NCI-H1105 treated with DMSO at 0.1 percent for 48 hours (cell line): Measurements from ENCODE around the gene RBM47.

Source experiments
- DNase-seq: peaks from one replicate; lab custom pipeline; 2025; lab: John Stamatoyannopoulos, UW

The RBM47 gene

DNA sequence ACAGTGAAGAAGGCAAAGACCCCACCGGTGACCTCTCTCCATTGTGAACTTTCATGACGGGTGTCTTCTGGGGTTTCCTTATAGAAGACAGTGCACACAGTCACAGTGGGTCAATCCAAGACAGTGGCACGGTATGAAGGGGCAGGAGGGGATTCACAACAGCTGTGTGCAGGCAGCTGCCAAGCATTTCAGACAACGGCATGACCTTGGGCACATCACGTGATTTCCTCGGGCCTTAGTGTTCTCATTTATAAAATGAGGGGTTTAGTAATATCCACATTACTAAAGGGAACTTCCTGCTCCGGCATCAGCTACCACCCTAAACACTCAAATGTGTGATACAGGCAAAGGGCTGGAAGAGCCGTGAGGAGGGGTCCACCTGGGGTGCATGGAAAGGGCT is 42.9 kb downstream of the RBM47 start:
- DNase-seq: no peak

DNA sequence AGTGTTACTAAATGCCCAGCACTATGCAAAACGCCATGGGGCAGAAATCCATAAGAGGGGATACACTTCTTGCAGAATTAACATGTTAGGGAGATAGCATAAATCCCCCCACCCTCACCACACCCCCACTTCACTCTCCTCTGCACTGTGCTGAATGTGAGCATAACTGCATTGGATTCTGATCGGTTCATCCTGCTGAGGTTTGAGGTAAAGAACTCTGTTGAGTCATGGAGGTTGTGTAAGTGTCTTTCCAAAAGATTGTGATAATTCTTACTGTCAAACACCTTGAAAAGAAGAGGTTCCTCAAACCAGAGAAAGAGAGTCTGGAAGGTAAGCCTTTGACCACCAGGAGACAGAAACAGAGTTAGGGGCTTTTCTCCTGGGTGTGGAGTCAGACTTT is 43.6 kb downstream of the RBM47 start:
- no peak for DNase-seq

DNA sequence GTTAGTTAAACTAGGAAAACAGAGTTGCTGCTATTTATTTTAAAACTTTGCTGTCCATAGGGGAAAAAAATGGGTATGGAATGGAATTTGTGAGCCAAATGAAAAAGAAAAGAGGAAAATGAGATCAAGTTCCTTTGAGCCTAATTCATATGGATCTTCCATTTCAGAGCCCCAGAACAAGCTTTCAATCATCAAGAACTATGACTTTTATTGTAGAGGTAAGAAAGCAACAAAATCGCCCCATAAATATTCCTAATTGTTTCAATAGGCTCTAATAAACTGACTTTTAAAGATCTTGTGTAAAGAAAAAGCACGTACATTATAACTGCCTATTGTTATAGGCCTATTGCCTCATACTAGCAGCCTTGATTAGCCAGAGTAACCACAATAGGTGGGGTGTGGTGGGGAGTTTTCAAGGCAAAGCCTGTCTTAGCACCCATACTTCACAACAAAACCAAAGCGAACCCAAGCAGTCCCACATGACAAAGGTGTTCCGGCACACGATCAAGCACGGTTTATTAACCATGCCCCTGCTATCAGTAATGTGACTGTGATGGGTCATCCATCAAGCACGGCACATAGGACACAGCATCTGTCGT is 44.4 kb downstream of the RBM47 start:
- no peak for DNase-seq

DNA sequence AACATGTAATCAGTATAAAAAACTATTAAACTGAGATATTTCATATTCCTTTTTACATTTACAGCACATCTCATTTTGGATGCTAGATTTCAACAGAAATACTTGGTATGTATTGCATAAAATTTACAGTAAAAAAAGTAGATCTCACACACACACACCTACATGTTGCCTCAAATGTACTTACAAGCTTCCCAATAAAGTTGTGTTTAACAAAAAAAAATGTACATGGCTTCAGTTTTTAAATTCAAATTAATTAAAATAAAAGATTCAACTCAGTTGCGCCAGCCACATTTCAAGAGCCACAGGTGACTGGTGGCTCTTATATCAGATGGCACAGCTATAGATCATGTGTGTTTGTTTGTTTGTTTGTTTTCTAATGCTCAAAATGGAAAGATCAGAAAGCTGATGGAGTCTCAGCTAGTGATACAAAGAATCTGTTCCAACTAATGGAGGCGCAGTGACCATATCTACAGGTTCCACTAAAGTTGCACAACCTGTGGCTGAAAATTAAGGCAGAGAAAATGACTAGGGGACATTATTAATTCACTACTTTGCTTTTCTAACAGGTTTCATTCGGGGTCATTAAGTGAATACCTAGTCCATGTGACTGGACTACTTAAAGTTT is 45.0 kb downstream of the RBM47 start:
- DNase-seq: no peak

DNA sequence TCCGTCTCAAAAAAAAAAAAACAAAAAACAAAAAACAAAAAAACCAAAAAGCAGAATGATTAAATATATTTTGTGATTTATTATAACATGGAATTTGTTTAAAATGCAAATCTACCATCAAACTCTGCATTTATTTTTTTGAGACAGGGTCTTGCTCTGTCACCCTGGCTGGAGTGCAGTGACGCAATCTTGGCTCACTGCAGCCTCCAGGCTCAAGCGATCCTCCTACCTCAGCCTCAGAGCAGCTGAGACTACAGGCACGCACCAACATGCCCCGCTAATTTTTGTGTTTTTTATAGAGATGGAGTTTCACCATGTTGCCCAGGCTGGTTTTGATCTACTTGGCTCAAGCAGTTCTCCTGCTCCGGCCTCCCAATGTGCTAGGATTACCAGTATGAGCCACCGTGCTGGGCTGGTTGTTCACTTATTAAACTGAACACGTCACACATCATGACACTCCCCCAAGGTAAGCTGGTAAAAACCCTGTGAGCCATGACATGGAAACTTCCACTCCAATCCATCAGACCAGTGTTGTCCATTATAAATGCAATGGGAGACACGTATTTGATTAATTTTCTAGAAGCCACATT is 45.7 kb downstream of the RBM47 start:
- no peak for DNase-seq

DNA sequence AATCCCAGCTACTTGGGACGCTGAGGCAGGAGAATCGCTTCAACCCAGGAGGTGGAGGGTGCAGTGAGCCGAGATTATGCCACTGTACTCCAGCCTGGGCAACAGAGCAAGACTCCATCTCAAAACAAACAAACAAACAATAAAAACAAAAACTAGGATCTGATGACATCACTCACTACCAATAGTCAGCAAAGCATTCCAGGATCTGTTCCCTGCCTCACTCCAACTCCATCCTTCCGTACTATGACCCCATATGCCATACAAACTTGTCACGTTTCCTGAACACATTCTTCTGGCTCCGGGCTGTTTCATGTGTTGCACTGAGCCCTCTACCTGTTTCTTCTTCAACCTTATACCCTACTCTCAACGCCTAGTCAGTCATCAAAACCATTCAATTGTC is 47.3 kb downstream of the RBM47 start:
- DNase-seq: no peak

DNA sequence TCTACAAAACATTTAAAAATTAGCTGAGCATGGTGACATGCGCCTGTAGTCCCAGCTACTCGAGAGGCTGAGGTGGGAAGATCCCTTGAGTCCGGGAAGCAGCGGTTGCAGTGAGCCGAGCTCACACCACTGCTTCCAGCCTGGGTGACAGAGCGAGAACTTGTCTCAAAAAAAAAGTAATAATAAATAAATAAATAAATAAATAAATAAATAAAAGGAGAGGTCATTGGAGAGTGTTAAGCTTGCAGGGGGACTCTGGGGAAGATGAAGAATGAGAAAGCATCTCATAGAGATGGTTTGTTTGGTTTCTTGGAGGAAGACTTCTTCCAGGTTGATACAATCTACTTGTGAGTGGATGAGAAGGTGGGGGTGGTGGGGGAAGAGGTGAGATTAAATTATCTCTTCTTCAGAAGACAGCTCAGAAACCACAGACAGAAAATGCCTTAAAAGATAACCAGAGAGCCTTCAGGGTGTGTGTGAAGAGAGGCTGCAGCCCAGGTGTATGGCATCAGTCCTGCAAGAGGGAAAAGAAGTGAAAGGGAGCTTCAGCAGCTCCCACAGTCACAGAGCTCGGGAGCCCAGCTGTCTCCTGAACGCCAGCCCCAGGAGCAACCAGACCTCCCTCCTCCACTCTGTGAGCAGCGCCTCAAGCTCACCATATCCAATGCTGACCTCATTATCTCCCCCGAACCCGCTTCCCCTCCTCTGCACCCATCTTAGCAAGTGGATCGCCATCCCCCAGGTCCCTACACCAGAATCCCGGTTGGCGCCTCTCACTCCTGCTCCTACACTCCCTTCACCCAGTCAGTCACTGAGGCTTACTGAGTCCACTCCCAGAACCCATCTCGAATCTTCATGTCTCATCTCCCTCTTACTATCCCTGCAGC is 48.2 kb downstream of the RBM47 start:
- no peak for DNase-seq

- no peak for DNase-seq
Observed at GRCh38 chr4:40579983-40580382, 49.7 kb downstream of the RBM47 start.

DNA sequence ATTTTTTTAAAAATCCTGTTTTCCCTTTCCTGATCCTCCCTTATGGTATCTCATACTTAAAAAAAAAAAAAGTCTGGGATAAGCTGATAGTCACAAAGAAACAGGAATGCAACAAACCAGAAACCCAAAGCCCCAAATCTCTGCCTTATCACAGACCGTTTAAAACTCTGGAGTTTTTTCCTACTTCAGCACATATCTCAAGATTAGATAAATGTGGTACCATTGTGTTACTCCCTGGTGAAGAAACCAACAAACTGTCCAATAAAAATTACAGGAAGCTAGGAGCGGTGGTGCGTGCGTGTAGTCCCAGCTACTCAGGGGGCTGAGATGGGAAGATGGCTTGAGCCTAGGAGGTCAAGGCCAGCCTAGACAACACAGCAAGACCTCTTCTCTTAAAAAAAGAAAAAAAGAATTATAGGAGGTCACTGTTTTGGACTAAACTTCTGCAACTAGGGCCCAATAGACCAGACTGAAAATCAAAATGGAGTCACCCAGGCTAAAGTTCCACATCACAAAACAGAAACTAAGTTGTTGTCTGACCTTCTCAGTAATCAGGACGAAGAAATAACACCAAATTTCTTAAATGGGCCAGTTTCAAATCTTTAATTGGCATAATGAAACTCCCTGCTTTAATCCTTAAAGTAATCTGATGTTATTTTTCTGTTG is 51.9 kb downstream of the RBM47 start:
- no peak for DNase-seq

GRCh38 chr4:40576651-40577480 is 52.8 kb downstream of the RBM47 start:
- DNase-seq: no peak

DNA sequence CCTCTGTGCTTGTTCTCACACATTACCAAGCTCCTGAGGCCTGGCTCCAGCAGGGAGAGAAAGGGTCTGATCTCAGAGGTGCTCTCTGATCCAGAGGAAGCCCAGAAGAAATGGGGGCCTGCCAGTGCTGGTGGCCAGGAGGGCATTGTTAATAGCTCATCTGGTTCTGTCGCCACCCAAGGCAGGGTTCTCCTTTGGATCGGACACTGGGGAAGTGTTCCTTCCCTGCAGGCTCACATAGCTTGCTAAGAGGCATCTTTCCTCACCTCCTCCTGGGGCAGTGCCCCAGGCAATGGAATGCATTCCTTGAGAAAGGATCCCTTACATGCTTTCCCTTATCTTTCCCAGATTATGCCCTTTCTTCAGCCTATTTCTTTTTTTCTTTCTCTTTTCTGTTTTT is 53.8 kb downstream of the RBM47 start:
- no peak for DNase-seq

- no peak for DNase-seq
Observed at GRCh38 chr4:40573593-40574311, 55.9 kb downstream of the RBM47 start.

DNA sequence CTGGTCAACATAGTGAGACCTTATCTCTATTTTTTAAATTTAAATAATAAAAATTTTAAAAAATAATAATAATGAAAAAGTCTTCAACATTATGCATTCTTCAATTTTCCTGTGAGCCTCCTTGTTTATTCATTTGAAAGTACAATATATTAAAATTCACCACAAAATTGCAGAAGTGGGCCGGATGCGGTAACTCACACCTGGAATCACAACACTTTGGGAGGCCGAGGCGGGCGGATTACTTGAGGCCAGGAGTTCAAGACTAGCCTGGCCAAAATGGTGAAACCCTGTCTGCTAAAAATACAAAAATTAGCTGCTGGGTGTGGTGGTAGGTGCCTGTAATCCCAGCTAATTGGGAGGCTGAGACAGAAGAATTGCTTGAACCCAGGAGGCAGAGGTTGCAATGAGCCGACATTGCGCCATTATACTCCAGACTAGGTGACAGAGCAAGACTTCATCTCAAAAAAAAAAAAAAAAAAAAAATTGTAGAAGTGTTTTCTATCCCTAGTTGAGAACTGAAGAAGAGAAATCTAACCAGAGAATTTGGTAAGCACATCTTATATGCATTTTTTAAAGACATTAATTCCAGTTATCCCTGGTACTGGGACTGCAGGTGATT is 56.9 kb downstream of the RBM47 start:
- no peak for DNase-seq

DNA sequence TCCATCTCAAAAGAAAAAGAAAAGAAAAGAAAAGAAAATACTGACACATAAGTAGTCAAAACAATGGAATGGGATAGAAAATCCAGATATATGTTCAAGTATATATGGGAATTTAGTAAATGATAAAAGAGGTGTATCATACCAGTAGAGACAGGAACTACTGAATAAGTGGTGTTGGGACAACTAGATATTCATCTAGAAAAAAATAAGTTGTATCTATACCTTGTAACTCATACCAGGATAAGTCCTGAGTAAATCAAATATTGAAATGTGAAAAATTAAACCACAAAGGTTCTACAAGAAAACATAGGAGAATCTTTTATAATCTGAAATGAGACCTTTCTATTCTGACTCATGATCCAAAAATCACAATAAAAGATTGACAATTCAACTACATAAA is 58.5 kb downstream of the RBM47 start:
- DNase-seq: no peak

- no peak for DNase-seq
Observed at GRCh38 chr4:40570348-40571077, 59.2 kb downstream of the RBM47 start.

DNA sequence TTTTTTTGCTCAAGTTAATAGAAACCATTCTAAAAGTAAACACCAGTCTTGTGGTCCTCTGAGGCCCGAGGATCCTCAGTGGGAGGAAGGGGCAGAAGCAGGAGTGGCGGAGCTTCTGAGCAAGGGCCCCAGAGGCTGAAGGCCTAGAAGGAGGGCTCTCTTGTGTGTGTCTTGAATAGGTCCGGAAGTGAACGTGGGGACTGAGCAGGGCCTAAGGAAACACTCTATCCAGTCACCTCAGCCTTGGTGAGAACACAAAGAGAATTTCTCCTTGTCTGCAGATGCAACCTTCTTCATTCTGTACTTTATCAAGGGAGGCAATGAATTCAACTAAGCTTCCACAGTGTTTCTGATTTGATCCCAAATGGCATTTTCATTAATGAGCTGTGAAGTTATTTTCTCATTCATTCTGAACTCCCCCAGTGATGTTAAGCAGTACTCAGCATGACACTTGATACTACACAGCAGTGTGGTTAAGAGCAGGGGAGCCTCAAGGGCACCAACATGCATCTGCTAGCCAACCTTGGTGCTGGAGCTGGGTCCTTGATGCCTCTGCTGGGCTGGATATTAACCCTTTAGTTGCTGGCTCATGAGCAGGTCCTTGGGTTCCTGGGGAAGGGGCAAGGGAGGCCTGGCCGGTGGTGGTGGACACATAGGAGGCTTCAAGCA is 64.7 kb downstream of the RBM47 start:
- DNase-seq: no peak

- no peak for DNase-seq
Observed at GRCh38 chr4:40564004-40564403, 65.7 kb downstream of the RBM47 start.

DNA sequence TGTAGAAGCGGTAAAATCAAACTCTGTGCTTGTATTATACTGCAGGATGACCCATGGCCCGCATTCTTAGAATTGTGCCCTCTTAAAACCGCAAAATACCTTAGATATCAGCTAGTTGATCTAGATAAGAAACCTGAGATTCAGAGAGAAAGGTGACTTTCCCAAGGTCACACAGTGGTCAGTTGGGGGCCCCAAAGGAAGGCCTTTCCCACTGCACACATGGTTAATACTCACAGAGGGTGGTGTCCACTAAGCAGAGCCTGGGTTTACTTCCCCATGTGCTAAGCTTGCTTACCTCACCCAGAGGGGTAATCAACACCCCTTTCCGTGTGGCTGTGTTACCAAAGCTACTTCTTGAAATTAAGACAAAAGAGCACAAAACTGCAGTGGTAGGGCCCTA is 66.3 kb downstream of the RBM47 start:
- no peak for DNase-seq

GRCh38 chr4:40562681-40563080 is 67.0 kb downstream of the RBM47 start:
- DNase-seq: no peak
